ENCODE measurements around the gene SQSTM1.

SQSTM1 gene

GRCh38 chr5:179883163-179883562 lies 62.5 kb downstream of the SQSTM1 start:
- Histone ChIP-seq H3K36me3 (ENCODE audit: low read length) (peaks cover 26% of the 10 kb centered on the region), H3K27me3 (ENCODE audit: low read length) (no peaks in the 10 kb centered on the region), H3F3A (ENCODE audit: insufficient read depth) (no peaks in the 10 kb centered on the region; the same call in 1 of the 2 replicates), H4K20me1 (ENCODE audit: low read depth, low read length) (no peaks in the 10 kb centered on the region), H3K9me2 (replicated peaks; ENCODE audit: insufficient read depth, low read length) (no peaks in the 10 kb centered on the region), H3K4me2 (ENCODE audit: low read depth, low read length, poor library complexity, severe bottlenecking) (no peak overlapping the region), H2AFZ (ENCODE audit: low read depth, low read length, severe bottlenecking) (no peak overlapping the region), H3K4me3 (ENCODE audit: insufficient read depth, low read length, poor library complexity, severe bottlenecking) (no peak overlapping the region), H3K9ac (ENCODE audit: low read length) (no peak overlapping the region), H3K79me2 (ENCODE audit: insufficient read depth, low read length) (no peaks in the 10 kb centered on the region), H3K27ac (ENCODE audit: low read depth, low read length) (no peak overlapping the region), H3K9me3 (ENCODE audit: insufficient read depth, low read length) (peaks cover 26% of the 10 kb centered on the region; the same call in 1 of the 2 replicates)
- no peak for TF ChIP-seq EZH2phosphoT487 (conservative IDR thresholded peaks at IDR 0.05; ENCODE audit: low read length)
- TF ChIP-seq CTCF (IDR thresholded peaks at IDR 0.05; ENCODE audit: insufficient read depth, low read length, poor library complexity, severe bottlenecking): no peak

- no peaks in the 10 kb centered on the region for H3K27me3 ChIP-seq (ENCODE audit: low read length)
- H2AFZ ChIP-seq (ENCODE audit: low read depth, low read length, severe bottlenecking): no peak overlapping the region
- H3K27ac ChIP-seq (ENCODE audit: low read depth, low read length): no peak overlapping the region
- H3K9me3 ChIP-seq (ENCODE audit: insufficient read depth, low read length): peaks cover 26% of the 10 kb centered on the region; the same call in 1 of the 2 replicates
- no peak overlapping the region for H3K9ac ChIP-seq (ENCODE audit: low read length)
- TF ChIP-seq CTCF (IDR thresholded peaks at IDR 0.05; ENCODE audit: insufficient read depth, low read length, poor library complexity, severe bottlenecking): no peak
- TF ChIP-seq EZH2phosphoT487 (conservative IDR thresholded peaks at IDR 0.05; ENCODE audit: low read length): no peak
- no peak overlapping the region for H3K4me2 ChIP-seq (ENCODE audit: low read depth, low read length, poor library complexity, severe bottlenecking)
- H3K36me3 ChIP-seq (ENCODE audit: low read length): peaks cover 26% of the 10 kb centered on the region
- H4K20me1 ChIP-seq (ENCODE audit: low read depth, low read length): no peaks in the 10 kb centered on the region
- H3F3A ChIP-seq (ENCODE audit: insufficient read depth): no peaks in the 10 kb centered on the region; the same call in 1 of the 2 replicates
- no peaks in the 10 kb centered on the region for H3K79me2 ChIP-seq (ENCODE audit: insufficient read depth, low read length)
- H3K4me3 ChIP-seq (ENCODE audit: insufficient read depth, low read length, poor library complexity, severe bottlenecking): no peak overlapping the region
- no peaks in the 10 kb centered on the region for H3K9me2 ChIP-seq (replicated peaks; ENCODE audit: insufficient read depth, low read length)
Measured at GRCh38 chr5:179885491-179886090, 64.9 kb downstream of the SQSTM1 start.

GRCh38 chr5:179886190-179886911 lies 65.6 kb downstream of the SQSTM1 start:
- Histone ChIP-seq H3K27ac (ENCODE audit: low read depth, low read length) (no peak overlapping the region), H3K36me3 (ENCODE audit: low read length) (peaks cover 26% of the 10 kb centered on the region), H3K27me3 (ENCODE audit: low read length) (no peaks in the 10 kb centered on the region), H3K79me2 (ENCODE audit: insufficient read depth, low read length) (no peaks in the 10 kb centered on the region), H3K9ac (ENCODE audit: low read length) (no peak overlapping the region), H3K9me2 (replicated peaks; ENCODE audit: insufficient read depth, low read length) (no peaks in the 10 kb centered on the region), H2AFZ (ENCODE audit: low read depth, low read length, severe bottlenecking) (no peak overlapping the region), H3K9me3 (ENCODE audit: insufficient read depth, low read length) (peaks cover 26% of the 10 kb centered on the region; the same call in 1 of the 2 replicates), H3K4me2 (ENCODE audit: low read depth, low read length, poor library complexity, severe bottlenecking) (no peak overlapping the region), H3K4me3 (ENCODE audit: insufficient read depth, low read length, poor library complexity, severe bottlenecking) (no peak overlapping the region), H4K20me1 (ENCODE audit: low read depth, low read length) (no peaks in the 10 kb centered on the region), H3F3A (ENCODE audit: insufficient read depth) (no peaks in the 10 kb centered on the region; the same call in 1 of the 2 replicates)
- TF ChIP-seq EZH2phosphoT487 (conservative IDR thresholded peaks at IDR 0.05; ENCODE audit: low read length) (no peak), CTCF (IDR thresholded peaks at IDR 0.05; ENCODE audit: insufficient read depth, low read length, poor library complexity, severe bottlenecking) (no peak)
